GM19468 (cell line): ENCODE results near the gene TP53TG5.

Experiments
- ATAC-seq: cut with Tn5 transposase; IDR thresholded peaks from one replicate; pipeline ENCODE4 v1.9.1; 2021; ENCODE audit warnings: mild to moderate bottlenecking, moderate library complexity, moderate number of reproducible peaks; ENCODE audit not compliant: unreplicated experiment; ENCODE audit errors: extremely low read depth

TP53TG5 gene

GRCh38 chr20:45347936-45348778 lies 30.0 kb downstream of the TP53TG5 start, which contains the start of gene SDC4:
TSS of gene SDC4 (minus strand) at chr20:45348424. CDS start at chr20:45348384, 40 bp downstream.
- ATAC-seq, result no peak

- ATAC-seq, result no peak
These were observed 30.7 kb downstream of the TP53TG5 start for GRCh38 chr20:45347297-45347935.

- no peak for ATAC-seq
These were observed 31.3 kb downstream of the TP53TG5 start for GRCh38 chr20:45346851-45347250.

GRCh38 chr20:45346291-45346718 lies 31.8 kb downstream of the TP53TG5 start:
- ATAC-seq, result no peak

- ATAC-seq, result no peak
These were observed 32.8 kb downstream of the TP53TG5 start for GRCh38 chr20:45345104-45345936.

GRCh38 chr20:45344168-45344860 lies 33.8 kb downstream of the TP53TG5 start:
- ATAC-seq, result no peak

- ATAC-seq, result no peak
These were observed 34.5 kb downstream of the TP53TG5 start for GRCh38 chr20:45343532-45344167.

GRCh38 chr20:45342855-45343531 lies 35.1 kb downstream of the TP53TG5 start:
- ATAC-seq, result no peak

- ATAC-seq, result no peak
These were observed 35.9 kb downstream of the TP53TG5 start for GRCh38 chr20:45341939-45342854.

- ATAC-seq, result no peak
These were observed 36.6 kb downstream of the TP53TG5 start for GRCh38 chr20:45341579-45341938.

- no peak for ATAC-seq
These were observed 37.2 kb downstream of the TP53TG5 start for GRCh38 chr20:45340951-45341350.

- no peak for ATAC-seq
These were observed 37.8 kb downstream of the TP53TG5 start for GRCh38 chr20:45340236-45340847.

- no peak for ATAC-seq
These were observed 38.3 kb downstream of the TP53TG5 start for GRCh38 chr20:45339799-45340198.

- no peak for ATAC-seq
These were observed 39.0 kb downstream of the TP53TG5 start for GRCh38 chr20:45339084-45339483.

GRCh38 chr20:45338121-45339030 lies 39.7 kb downstream of the TP53TG5 start:
- ATAC-seq, result no peak

- no peak for ATAC-seq
These were observed 40.6 kb downstream of the TP53TG5 start for GRCh38 chr20:45337367-45338120.
